ENCODE results near the gene IL16. TPM values are rescaled to one million over a fixed set of nuclear protein-coding genes. Genes with fewer than 3 reads are reported as not detected.
A peak's percentile ranks its signal among the peaks of the same experiment; 100 is the strongest.

The IL16 gene
- total and polyA plus RNA-seq, 7 experiments from 2014 or later, result 125 to 547 (median 319) TPM

DNA sequence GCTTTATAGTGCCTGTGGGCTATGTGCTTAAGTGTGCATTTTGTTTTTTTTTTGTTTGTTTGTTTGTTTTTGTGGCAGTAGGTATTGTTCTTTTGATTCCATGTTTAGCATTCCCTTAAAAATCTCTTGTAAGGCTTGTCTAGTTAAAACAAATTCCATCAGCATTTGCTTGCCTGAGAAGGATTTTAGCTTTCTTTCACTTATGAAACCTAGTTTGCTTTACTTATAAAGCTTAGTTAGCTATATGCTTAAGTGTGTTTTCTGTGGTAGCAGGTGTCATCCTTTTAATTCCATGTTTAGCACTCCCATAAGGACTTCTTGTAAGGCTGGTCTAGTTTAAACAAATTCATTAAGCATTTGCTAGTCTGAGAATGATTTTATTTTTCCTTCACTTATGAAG, 17.3 kb downstream of the IL16 start:
- ATAC-seq (no peak), DNase-seq (no peak)
- Mint-ChIP-seq H3K36me3 (peaks cover 0 to 10% (median 4%) of the 10 kb centered on the region in 5 donors), H3K27ac (no peak overlapping the region), H3K4me3 (no peak overlapping the region), H3K9me3 (peaks cover 5 to 29% (median 13%) of the 10 kb centered on the region in 11 donors), H3K4me1 (no peaks in the 10 kb centered on the region), H3K27me3 (peaks cover 0 to 24% (median 10%) of the 10 kb centered on the region in 5 donors)
- ChIA-PET POLR2A (interaction anchor here (0.7 kb wide), 1 partner anchor 91 kb away, joined by 3 read pairs; no protein-coding TSS in a partner anchor), CTCF (no interaction called here)
- Histone ChIP-seq H3K27ac (ENCODE audit: low read depth, low read length) (no peak overlapping the region), H3K36me3 (ENCODE audit: control insufficient read depth in 2 of 3, insufficient read depth in 3 of 3, low read length in 3 of 3) (no peaks in the 10 kb centered on the region), H3K4me3 (ENCODE audit: low read length) (no peak overlapping the region), H3K4me1 (ENCODE audit: control insufficient read depth in 2 of 2, insufficient read depth in 2 of 2, low read length in 2 of 2) (no peaks in the 10 kb centered on the region), H3K9me3 (ENCODE audit: control insufficient read depth in 2 of 3, low read length in 3 of 3) (peaks cover 0 to 13% (median 0%) of the 10 kb centered on the region in 3 experiments), H3K27me3 (ENCODE audit: control insufficient read depth in 2 of 2, insufficient read depth in 2 of 2, low read length in 2 of 2) (no peaks in the 10 kb centered on the region)
- intact Hi-C loops (cut with micrococcal nuclease), result no loop called here

DNA sequence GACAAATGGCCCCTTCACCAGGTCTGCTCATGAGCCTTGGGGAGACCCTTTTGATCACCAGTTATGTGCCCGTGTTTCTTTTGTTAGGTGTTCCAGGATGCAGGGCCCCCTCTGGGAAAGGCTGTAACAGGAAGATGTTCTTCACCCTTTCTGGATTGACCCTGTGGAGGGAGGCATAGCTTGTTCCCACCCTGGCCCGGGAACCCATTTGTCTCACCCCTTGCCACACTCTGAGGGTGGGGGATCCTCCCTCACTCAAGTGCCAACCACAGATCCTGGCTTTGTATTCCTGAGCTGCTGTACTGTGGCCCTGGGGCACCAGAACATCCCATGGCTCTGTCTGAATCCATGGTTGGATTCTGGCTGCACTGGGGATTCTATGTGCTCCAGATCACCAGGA, 18.9 kb downstream of the IL16 start:
- Histone ChIP-seq H3K36me3 (ENCODE audit: control insufficient read depth in 2 of 3, insufficient read depth in 3 of 3, low read length in 3 of 3) (no peaks in the 10 kb centered on the region), H3K4me3 (ENCODE audit: low read length) (no peak overlapping the region), H3K27me3 (ENCODE audit: control insufficient read depth in 2 of 2, insufficient read depth in 2 of 2, low read length in 2 of 2) (no peaks in the 10 kb centered on the region), H3K27ac (ENCODE audit: low read depth, low read length) (no peak overlapping the region), H3K4me1 (ENCODE audit: control insufficient read depth in 2 of 2, insufficient read depth in 2 of 2, low read length in 2 of 2) (no peaks in the 10 kb centered on the region), H3K9me3 (ENCODE audit: control insufficient read depth in 2 of 3, low read length in 3 of 3) (peaks cover 0 to 13% (median 0%) of the 10 kb centered on the region in 3 experiments)
- H3K4me3 Mint-ChIP-seq, result peak overlapping the region in 1 of 10 donors; percentile 4
- intact Hi-C loops (cut with micrococcal nuclease), result no loop called here
- no peak overlapping the region for H3K27ac Mint-ChIP-seq
- no peaks in the 10 kb centered on the region for H3K4me1 Mint-ChIP-seq
- DNase-seq (no peak), ATAC-seq (no peak)
- H3K27me3 Mint-ChIP-seq, result peaks cover 0 to 29% (median 13%) of the 10 kb centered on the region in 5 donors
- POLR2A ChIA-PET, result no interaction called here
- H3K9me3 Mint-ChIP-seq, result peaks cover 5 to 29% (median 13%) of the 10 kb centered on the region in 11 donors
- H3K36me3 Mint-ChIP-seq, result peaks cover 0 to 10% (median 4%) of the 10 kb centered on the region in 5 donors
- CTCF ChIA-PET, result no interaction called here

DNA sequence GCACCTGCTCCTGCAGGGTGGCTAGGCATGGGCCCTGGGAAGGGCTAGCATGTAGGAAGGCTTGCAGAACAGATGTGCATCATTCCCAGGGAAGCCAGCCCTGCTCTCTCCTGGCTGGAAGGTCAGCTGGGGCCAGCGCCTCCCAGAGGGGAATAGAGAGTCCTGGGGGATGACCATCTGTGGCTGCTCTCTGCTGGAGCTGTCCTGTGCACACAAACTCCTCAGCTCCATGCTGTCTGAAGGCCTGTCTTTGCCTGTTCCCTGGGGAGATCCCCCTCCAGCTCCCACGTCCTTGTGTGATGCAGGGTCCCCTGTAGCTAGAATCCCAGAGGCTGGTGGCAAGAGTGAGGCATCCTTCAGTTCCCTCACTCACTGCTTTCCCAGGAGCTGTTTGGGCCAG, 19.3 kb downstream of the IL16 start:
- DNase-seq, result no peak
- H3K4me1 ChIP-seq (ENCODE audit: control insufficient read depth in 2 of 2, insufficient read depth in 2 of 2, low read length in 2 of 2), result no peaks in the 10 kb centered on the region
- H3K4me3 Mint-ChIP-seq, result no peak overlapping the region
- ChIA-PET POLR2A (no interaction called here), CTCF (no interaction called here)
- intact Hi-C loops (cut with micrococcal nuclease), result no loop called here
- no peak overlapping the region for H3K27ac ChIP-seq (ENCODE audit: low read depth, low read length)
- peaks cover 0 to 31% (median 14%) of the 10 kb centered on the region in 5 donors for H3K27me3 Mint-ChIP-seq
- no peaks in the 10 kb centered on the region for H3K36me3 ChIP-seq (ENCODE audit: control insufficient read depth in 2 of 3, insufficient read depth in 3 of 3, low read length in 3 of 3)
- no peak overlapping the region for H3K4me3 ChIP-seq (ENCODE audit: low read length)
- no peaks in the 10 kb centered on the region for H3K27me3 ChIP-seq (ENCODE audit: control insufficient read depth in 2 of 2, insufficient read depth in 2 of 2, low read length in 2 of 2)
- peaks cover 5 to 29% (median 13%) of the 10 kb centered on the region in 11 donors for H3K9me3 Mint-ChIP-seq
- H3K4me1 Mint-ChIP-seq, result no peaks in the 10 kb centered on the region
- ATAC-seq, result no peak
- peaks cover 0 to 13% (median 0%) of the 10 kb centered on the region in 3 experiments for H3K9me3 ChIP-seq (ENCODE audit: control insufficient read depth in 2 of 3, low read length in 3 of 3)
- H3K27ac Mint-ChIP-seq, result no peak overlapping the region
- H3K36me3 Mint-ChIP-seq, result peaks cover 0 to 10% (median 4%) of the 10 kb centered on the region in 5 donors

DNA sequence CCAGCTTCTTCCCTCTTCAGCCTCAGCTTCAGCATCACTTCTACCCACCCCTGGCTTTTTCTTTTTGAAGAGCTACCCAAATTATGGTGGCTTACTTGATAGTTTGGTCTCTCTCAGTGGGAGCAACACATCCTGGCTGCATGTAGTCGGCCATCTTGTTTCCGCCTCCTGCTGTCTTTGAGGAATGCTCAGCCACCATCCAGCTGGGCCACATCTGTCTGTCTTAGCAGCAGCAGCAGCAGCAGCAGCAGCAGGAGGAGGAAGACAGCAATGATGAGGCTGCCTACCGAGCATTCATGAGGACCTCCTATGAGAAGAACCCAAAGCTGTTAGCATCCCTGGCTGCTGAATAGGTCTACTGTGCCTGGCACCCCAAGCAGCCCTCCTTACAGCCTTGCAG, 19.7 kb downstream of the IL16 start:
- no peak for DNase-seq
- Mint-ChIP-seq H3K27me3 (peaks cover 0 to 31% (median 14%) of the 10 kb centered on the region in 5 donors), H3K4me3 (no peak overlapping the region), H3K9me3 (peaks cover 5 to 29% (median 13%) of the 10 kb centered on the region in 11 donors), H3K4me1 (no peaks in the 10 kb centered on the region), H3K36me3 (peaks cover 0 to 10% (median 4%) of the 10 kb centered on the region in 5 donors), H3K27ac (no peak overlapping the region)
- H3K9me3 ChIP-seq (ENCODE audit: control insufficient read depth in 2 of 3, low read length in 3 of 3), result peaks cover 0 to 13% (median 0%) of the 10 kb centered on the region in 3 experiments
- H3K27me3 ChIP-seq (ENCODE audit: control insufficient read depth in 2 of 2, insufficient read depth in 2 of 2, low read length in 2 of 2), result no peaks in the 10 kb centered on the region
- POLR2A ChIA-PET, result no interaction called here
- H3K4me1 ChIP-seq (ENCODE audit: control insufficient read depth in 2 of 2, insufficient read depth in 2 of 2, low read length in 2 of 2), result no peaks in the 10 kb centered on the region
- no peaks in the 10 kb centered on the region for H3K36me3 ChIP-seq (ENCODE audit: control insufficient read depth in 2 of 3, insufficient read depth in 3 of 3, low read length in 3 of 3)
- no peak overlapping the region for H3K4me3 ChIP-seq (ENCODE audit: low read length)
- ATAC-seq, result no peak
- CTCF ChIA-PET, result no interaction called here
- no peak overlapping the region for H3K27ac ChIP-seq (ENCODE audit: low read depth, low read length)
- intact Hi-C loops (cut with micrococcal nuclease), result no loop called here

DNA sequence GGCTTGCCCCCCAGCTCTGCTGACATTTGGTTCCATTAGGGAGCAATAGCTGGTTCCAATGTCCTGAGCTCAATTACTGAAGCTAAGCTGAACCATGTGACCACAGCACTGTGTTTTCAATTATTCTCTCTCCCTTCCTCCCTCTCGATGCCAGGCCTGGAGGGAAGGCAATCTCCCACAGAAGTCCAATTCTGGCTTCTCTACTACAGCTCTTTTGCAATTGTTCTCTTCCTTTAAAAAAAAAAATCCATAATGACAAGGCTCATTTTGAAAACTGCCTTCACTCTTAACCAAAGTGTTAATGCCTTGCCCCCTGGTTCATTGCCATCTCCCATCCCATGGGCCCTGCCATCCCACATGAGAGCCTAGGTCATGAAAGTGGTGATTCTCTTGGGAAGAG, 24.8 kb downstream of the IL16 start:
- Mint-ChIP-seq H3K27ac (no peak overlapping the region), H3K36me3 (no peaks in the 10 kb centered on the region), H3K4me1 (peaks cover 0 to 4% (median 0%) of the 10 kb centered on the region in 7 donors), H3K9me3 (peaks cover 0 to 1% (median 0%) of the 10 kb centered on the region in 11 donors), H3K4me3 (no peak overlapping the region), H3K27me3 (peaks cover 0 to 19% (median 4%) of the 10 kb centered on the region in 5 donors)
- no peaks in the 10 kb centered on the region for H3K36me3 ChIP-seq (ENCODE audit: control insufficient read depth in 2 of 3, insufficient read depth in 3 of 3, low read length in 3 of 3)
- DNase-seq, result no peak
- H3K9me3 ChIP-seq (ENCODE audit: control insufficient read depth in 2 of 3, low read length in 3 of 3), result no peaks in the 10 kb centered on the region
- no peak overlapping the region for H3K27ac ChIP-seq (ENCODE audit: low read depth, low read length)
- intact Hi-C loops (cut with micrococcal nuclease), result no loop called here
- ChIA-PET POLR2A (no interaction called here), CTCF (no interaction called here)
- no peaks in the 10 kb centered on the region for H3K4me1 ChIP-seq (ENCODE audit: control insufficient read depth in 2 of 2, insufficient read depth in 2 of 2, low read length in 2 of 2)
- H3K4me3 ChIP-seq (ENCODE audit: low read length), result no peak overlapping the region
- no peak for ATAC-seq
- no peaks in the 10 kb centered on the region for H3K27me3 ChIP-seq (ENCODE audit: control insufficient read depth in 2 of 2, insufficient read depth in 2 of 2, low read length in 2 of 2)

DNA sequence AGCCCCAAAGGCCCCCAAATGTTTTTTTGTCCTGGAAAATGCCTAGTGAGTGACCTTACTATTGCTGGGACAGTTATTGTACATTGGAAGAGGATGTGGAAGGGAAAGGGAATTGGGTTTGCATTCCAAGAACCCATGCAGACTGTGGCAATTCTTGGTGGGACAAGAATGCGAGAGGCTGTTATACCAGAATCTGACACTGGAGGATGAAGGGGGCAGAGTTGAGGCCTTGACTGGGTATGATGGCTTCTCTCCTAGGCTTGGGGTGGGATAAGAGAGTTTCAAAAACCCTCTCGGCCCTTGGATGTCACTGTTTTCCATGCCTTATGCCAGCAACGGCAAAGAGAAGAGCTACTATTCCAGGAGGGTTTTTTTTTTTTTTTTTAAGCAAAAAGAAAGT, 25.3 kb downstream of the IL16 start:
- no peak overlapping the region for H3K4me3 ChIP-seq (ENCODE audit: low read length)
- H3K27ac Mint-ChIP-seq, result peak overlapping the region in 1 of 9 donors; percentile 32
- no peak overlapping the region for H3K27ac ChIP-seq (ENCODE audit: low read depth, low read length)
- no peaks in the 10 kb centered on the region for H3K36me3 Mint-ChIP-seq
- ChIA-PET POLR2A (no interaction called here), CTCF (no interaction called here)
- intact Hi-C loops (cut with micrococcal nuclease), result no loop called here
- no peaks in the 10 kb centered on the region for H3K27me3 ChIP-seq (ENCODE audit: control insufficient read depth in 2 of 2, insufficient read depth in 2 of 2, low read length in 2 of 2)
- no peak overlapping the region for H3K4me3 Mint-ChIP-seq
- ATAC-seq (no peak), DNase-seq (no peak)
- peaks cover 0 to 4% (median 0%) of the 10 kb centered on the region in 7 donors for H3K4me1 Mint-ChIP-seq
- no peaks in the 10 kb centered on the region for H3K9me3 ChIP-seq (ENCODE audit: control insufficient read depth in 2 of 3, low read length in 3 of 3)
- no peaks in the 10 kb centered on the region for H3K9me3 Mint-ChIP-seq
- no peaks in the 10 kb centered on the region for H3K4me1 ChIP-seq (ENCODE audit: control insufficient read depth in 2 of 2, insufficient read depth in 2 of 2, low read length in 2 of 2)
- no peaks in the 10 kb centered on the region for H3K36me3 ChIP-seq (ENCODE audit: control insufficient read depth in 2 of 3, insufficient read depth in 3 of 3, low read length in 3 of 3)
- H3K27me3 Mint-ChIP-seq, result peaks cover 0 to 19% (median 4%) of the 10 kb centered on the region in 5 donors

DNA sequence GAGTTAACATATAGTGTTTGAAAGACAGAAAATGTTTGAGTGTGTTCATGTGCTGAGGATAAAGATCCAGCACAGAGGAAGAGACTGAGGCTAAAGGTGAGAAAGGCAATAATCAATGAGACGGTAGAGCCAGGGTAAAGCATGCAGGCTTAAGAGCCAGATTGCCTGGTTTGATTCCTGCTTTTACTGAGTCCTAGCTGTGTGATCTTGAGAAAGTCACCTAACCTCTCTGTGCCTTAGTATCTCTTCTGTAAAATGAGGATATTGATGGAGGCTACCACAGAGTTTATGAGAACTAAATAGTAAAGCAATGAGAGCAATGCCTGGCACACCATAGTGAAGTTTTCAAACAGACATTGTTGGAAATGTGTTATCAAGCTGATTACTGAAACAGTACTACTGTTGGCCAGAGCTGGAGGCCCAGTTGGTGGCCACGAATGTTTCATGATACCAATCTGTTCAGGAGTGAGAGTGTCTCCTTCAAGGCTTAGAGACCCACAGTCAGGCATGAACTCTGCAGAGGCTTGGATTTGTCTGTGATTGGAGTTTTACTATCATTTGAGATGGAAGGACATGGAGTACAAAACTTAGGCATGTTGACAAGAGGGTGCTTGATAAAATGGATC, 26.8 kb downstream of the IL16 start:
- no peaks in the 10 kb centered on the region for H3K36me3 ChIP-seq (ENCODE audit: control insufficient read depth in 2 of 3, insufficient read depth in 3 of 3, low read length in 3 of 3)
- H3K4me3 ChIP-seq (ENCODE audit: low read length), result no peak overlapping the region
- ATAC-seq, result no peak
- POLR2A ChIA-PET, result no interaction called here
- no peak overlapping the region for H3K4me3 Mint-ChIP-seq
- peaks cover 0 to 4% (median 0%) of the 10 kb centered on the region in 7 donors for H3K4me1 Mint-ChIP-seq
- DNase-seq, result no peak
- CTCF ChIA-PET, result no interaction called here
- peaks cover 0 to 19% (median 4%) of the 10 kb centered on the region in 5 donors for H3K27me3 Mint-ChIP-seq
- intact Hi-C loops (cut with micrococcal nuclease), result no loop called here
- H3K27ac ChIP-seq (ENCODE audit: low read depth, low read length), result no peak overlapping the region
- H3K9me3 ChIP-seq (ENCODE audit: control insufficient read depth in 2 of 3, low read length in 3 of 3), result no peaks in the 10 kb centered on the region
- H3K27ac Mint-ChIP-seq, result no peak overlapping the region
- H3K9me3 Mint-ChIP-seq, result no peaks in the 10 kb centered on the region
- H3K27me3 ChIP-seq (ENCODE audit: control insufficient read depth in 2 of 2, insufficient read depth in 2 of 2, low read length in 2 of 2), result no peaks in the 10 kb centered on the region
- H3K4me1 ChIP-seq (ENCODE audit: control insufficient read depth in 2 of 2, insufficient read depth in 2 of 2, low read length in 2 of 2), result no peaks in the 10 kb centered on the region
- no peaks in the 10 kb centered on the region for H3K36me3 Mint-ChIP-seq
